Gastroesophageal sphincter (tissue), 3 donors: ENCODE results near the gene UNC13B.

Experiments used
- EP300 ChIP-seq: sonication (generic); formaldehyde crosslinking; IDR thresholded peaks from one replicate; pipeline ENCODE4 v1.6.1; 2017; ENCODE audit warnings: antibody characterized with exemption, mild to moderate bottlenecking
- POLR2A ChIP-seq, 2 donors: fragments of 450-650 bp; IDR thresholded peaks; one replicate each; pipeline ENCODE4 v1.6.1; 2017; ENCODE audit warnings: antibody characterized with exemption in 2 of 2, mild to moderate bottlenecking in 2 of 2, moderate library complexity in 1 of 2
- POLR2AphosphoS5 ChIP-seq: sonication (generic); formaldehyde crosslinking; IDR thresholded peaks from one replicate; pipeline ENCODE4 v1.6.1; 2017; ENCODE audit warnings: antibody characterized with exemption
- TF ChIP-seq, protein P1 (sequence below), 4 experiments: fragments of 200-600 bp in 2 of 4; fragments of 450-650 bp in 2 of 4; sonication (generic) in 1 of 4; IDR thresholded peaks; one replicate each; pipeline ENCODE4 v1.5.1; 2017 to 2019; ENCODE audit warnings: antibody characterized with exemption in 4 of 4, mild to moderate bottlenecking in 2 of 4, moderate library complexity in 2 of 4

DNA sequence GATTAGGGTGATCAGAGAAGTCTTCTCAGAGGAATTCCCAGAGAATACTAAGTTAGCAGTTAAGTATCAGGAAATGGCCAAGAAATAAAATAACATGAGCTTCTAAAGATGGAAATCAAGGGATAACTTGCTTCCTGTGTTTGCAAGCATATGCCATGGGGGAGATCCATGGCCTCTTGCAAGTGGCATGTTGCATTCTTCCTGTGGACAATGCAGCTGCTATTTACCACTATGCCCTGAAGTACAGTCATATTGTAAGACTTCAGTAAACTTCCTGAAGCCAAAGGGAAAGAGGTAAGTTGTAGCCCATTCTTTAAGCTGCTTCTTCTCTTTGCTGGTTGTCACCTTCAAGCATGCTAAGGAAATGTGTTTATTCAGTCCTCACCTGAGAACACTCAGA, 173.4 kb downstream of the UNC13B start:
- TF ChIP-seq, protein P1, sequence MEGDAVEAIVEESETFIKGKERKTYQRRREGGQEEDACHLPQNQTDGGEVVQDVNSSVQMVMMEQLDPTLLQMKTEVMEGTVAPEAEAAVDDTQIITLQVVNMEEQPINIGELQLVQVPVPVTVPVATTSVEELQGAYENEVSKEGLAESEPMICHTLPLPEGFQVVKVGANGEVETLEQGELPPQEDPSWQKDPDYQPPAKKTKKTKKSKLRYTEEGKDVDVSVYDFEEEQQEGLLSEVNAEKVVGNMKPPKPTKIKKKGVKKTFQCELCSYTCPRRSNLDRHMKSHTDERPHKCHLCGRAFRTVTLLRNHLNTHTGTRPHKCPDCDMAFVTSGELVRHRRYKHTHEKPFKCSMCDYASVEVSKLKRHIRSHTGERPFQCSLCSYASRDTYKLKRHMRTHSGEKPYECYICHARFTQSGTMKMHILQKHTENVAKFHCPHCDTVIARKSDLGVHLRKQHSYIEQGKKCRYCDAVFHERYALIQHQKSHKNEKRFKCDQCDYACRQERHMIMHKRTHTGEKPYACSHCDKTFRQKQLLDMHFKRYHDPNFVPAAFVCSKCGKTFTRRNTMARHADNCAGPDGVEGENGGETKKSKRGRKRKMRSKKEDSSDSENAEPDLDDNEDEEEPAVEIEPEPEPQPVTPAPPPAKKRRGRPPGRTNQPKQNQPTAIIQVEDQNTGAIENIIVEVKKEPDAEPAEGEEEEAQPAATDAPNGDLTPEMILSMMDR (IDR thresholded peaks at IDR 0.05) = no peak
- no peak for TF ChIP-seq POLR2A (IDR thresholded peaks at IDR 0.05)
- TF ChIP-seq POLR2AphosphoS5 = no peak
- no peak for TF ChIP-seq EP300
